Medulla oblongata (tissue), 1 donor: ENCODE measurements around the gene TTLL11.
"Not testable (repeated sequence)": the region's sequence is repeated elsewhere in the genome, so short reads cannot be mapped to it uniquely, and the experiment has no call there.

ENCODE experiments used
- DNase-seq: peaks from one replicate; pipeline ENCODE4 v3.0.0-alpha.2; 2015; ENCODE audit errors: extremely low spot score

The TTLL11 gene

DNA sequence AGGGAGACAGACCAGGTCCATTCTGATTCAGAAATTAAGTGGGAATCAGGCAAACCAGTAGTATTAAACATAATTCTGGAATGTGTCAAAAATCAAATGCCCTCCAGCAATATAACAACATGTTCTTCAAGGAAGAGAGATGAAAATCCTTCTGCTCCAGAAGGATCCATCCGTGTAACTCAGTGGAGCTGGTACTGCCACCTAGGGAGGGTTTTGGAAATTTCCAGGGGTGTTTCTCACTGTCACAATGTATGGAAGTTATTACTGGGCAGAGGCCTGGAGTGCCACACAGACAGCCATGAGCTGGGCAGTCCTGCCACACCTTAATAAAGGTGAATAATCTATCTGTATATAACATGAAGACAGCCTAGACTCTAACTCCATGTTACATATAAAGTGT, 87.5 kb downstream of the TTLL11 start:
- DNase-seq = no peak

GRCh38 chr9:122004589-122004988, 88.5 kb downstream of the TTLL11 start:
- no peak for DNase-seq

- no peak for DNase-seq
Measured at GRCh38 chr9:122001491-122002201, 91.5 kb downstream of the TTLL11 start.

- not testable (repeated sequence) for DNase-seq
Measured at GRCh38 chr9:122000526-122000925, 92.6 kb downstream of the TTLL11 start.

- DNase-seq = no peak
Measured at GRCh38 chr9:121999556-121999955, 93.6 kb downstream of the TTLL11 start.

GRCh38 chr9:121998513-121999049, 94.5 kb downstream of the TTLL11 start:
- no peak for DNase-seq

- DNase-seq = no peak
Measured at GRCh38 chr9:121997791-121998190, 95.3 kb downstream of the TTLL11 start.

DNA sequence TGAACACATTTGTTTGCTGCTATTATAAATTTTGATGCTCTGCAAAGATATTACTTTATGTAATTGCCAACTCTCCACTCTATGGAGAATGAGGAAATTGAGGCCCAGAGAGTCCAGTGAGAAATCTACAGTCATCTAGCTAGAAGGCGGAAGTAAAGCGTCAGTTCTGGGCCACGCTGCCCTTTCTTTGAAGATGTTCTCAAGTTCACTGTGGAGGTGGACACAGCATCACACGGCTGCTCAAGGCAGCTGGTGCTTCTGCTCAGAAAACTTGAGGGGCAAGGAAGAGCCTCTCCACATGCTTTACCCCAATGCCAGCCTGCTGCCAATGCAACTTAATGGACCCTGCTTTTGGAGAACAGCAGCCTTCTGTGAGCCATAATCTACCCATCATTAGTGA, 96.3 kb downstream of the TTLL11 start:
- no peak for DNase-seq

DNA sequence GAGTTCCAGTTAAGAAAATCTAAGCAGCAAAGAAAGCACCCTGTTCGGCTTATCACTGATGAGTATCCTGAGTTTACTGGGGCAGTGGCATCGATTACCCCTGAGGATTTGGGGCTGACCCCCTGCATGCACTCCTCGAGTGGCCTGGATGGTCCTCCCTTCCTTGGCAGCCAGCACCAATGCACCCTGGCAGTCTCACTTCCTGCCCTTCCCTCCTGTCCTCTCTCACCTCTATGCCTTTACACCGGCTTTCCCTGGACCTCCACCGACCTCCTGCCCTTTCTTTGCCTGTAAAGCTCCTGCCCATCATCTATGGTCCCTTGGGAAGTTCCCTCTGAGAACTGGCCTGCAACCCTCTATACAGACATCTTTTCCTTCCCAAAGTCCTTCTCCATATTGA, 97.1 kb downstream of the TTLL11 start:
- no peak for DNase-seq

GRCh38 chr9:121992571-121993212, 100.4 kb downstream of the TTLL11 start:
- DNase-seq = peak; percentile 94

GRCh38 chr9:121991307-121991661, 101.8 kb downstream of the TTLL11 start:
- DNase-seq = no peak

GRCh38 chr9:121990600-121991306, 102.4 kb downstream of the TTLL11 start:
- no peak for DNase-seq

DNA sequence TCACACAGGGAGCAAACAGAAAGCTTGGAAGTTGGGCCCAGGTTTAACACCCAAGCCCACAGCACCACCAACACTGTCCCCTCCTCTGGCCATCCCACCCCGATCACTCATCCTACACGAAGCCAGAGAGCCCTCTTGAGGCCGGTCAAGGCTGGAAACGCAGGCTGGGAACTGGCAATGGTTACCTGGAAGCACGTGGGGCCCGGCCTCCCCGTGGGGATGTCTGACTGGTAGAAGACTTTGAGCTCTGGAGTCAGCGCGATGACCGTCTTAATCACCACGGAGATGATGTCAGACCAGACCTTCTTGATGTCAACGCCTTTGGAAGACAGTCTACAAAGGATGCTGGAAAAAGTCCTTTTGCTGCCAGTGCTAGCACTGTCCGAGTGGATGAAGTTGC, 104.1 kb downstream of the TTLL11 start:
- DNase-seq = no peak

- DNase-seq = no peak
Measured at GRCh38 chr9:121987314-121987713, 105.8 kb downstream of the TTLL11 start.

DNA sequence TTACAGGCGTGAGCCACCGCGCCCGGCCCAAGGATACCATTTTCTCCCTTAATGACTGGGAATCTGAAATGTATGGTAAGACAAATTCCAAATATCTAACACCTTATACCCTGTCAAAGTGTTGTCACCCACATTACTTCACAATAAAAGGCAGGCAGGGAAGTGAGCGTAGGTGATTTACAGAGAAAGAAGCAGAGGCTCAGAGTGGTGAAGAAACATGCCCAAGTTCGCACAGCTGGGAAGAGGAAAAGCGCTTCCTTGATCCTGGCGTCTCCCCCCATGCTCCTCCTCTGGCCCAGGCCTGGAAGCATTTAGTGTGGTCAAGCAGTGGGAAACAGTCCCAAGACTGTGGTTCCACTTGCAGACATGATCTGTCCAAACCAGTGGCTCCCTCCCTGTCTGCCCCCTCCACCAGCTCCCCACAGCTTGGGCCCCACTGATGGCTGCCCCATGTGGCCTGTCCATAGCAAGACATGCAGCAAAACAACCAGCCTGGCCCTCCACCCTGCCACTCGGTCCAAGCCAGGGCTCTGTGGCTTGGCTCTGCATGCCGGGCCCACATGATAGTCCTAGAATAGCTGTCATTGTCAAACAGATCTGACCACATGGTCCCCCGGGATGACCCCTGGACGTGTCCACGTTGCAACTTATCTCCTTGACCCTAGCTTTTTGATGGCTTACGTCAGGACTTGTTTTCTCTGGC, 107.2 kb downstream of the TTLL11 start:
- peak; percentile 68 for DNase-seq

DNA sequence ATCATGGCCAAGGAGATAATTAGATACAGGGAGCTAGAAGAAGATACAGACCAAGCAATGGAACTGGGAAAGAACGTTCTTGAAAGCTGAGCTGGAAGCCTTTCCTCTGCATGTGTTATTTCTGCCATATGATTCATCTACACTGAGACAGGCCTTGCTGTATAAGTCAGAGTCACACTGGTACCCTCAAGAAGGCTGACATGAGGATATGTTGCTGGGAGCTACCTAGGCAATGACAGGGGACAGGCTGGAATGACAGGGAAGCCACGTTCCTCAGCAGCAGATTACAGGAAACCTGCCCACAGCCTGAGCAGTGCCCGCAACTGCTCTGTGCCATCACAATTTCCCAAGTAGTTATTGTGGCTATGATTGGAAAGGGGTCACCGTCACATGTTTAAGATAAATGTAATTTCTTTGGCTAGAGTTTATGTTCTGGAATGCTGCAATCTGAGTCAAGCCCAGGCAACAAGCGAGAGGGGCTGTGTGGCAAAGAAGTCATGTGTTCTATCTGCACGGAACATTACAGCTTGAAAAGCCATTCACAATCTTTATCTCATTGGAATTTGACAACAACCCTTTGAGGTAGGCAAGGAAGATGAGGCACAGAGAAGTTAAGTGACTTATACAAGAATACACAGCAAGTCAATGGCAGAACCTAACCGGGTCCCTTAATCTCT, 108.2 kb downstream of the TTLL11 start:
- DNase-seq = no peak

GRCh38 chr9:121983736-121984135, 109.4 kb downstream of the TTLL11 start:
- no peak for DNase-seq

DNA sequence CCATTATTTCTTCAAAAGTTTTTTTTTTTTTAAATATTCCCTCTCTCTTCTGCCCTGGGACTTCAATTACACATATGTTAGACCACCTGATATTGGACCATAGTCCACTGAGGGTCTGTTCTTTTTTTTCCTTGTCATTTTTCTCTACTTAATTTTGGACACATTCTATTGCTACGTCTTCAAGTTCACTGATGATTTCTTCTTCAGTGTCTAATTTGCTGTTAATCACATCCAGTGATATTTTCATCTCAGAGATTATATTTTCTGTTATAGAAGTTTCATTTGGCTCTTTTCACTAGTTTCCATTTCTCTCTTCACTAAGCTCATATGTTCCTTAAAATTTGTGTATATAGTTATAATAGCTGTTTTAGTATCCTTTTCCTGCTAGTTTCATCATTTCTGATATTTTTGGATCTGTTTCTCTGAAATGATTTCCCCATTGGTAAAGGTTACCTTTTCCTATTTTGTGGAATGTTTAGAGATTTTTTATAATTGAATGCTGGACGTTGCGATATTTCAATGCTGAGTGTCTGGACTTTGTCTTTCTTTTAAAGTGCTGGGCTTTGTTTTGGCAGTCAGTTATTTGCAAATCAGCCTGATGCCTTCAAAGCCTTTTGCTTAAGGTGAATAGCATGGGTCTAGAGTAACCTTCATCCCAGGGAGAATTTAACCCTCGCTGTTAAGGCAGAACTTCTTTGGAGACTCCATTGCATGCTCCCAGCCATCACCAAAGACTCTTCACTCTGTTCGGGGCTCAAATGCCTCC, 111.8 kb downstream of the TTLL11 start:
- no peak for DNase-seq

DNA sequence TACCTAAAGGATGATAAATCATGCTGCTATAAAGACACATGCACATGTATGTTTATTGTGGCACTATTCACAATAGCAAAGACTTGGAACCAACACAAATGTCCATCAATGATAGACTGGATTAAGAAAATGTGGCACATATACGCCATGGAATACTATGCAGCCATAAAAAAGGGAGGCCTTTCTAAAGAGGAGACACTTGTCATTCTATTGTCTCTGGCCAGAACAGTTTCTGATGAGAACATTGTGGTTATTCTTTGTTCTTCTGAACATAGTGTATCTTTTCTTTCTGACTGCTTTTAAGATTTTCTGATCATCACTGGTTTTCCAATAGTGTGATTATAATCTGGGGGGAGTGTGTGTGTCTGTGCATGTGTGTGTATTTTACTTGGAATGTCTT, 112.4 kb downstream of the TTLL11 start:
- DNase-seq = not testable (repeated sequence)

- DNase-seq = no peak
Measured at GRCh38 chr9:121979736-121980135, 113.4 kb downstream of the TTLL11 start.

GRCh38 chr9:121976751-121977150, 116.4 kb downstream of the TTLL11 start:
- no peak for DNase-seq
